ENCODE measurements around the gene OVOL1. TPM values are rescaled to one million over a fixed set of nuclear protein-coding genes. Genes with fewer than 3 reads are reported as not detected.

The OVOL1 gene
- total RNA-seq, 1 experiment from 2014 or later, result not detected

DNA sequence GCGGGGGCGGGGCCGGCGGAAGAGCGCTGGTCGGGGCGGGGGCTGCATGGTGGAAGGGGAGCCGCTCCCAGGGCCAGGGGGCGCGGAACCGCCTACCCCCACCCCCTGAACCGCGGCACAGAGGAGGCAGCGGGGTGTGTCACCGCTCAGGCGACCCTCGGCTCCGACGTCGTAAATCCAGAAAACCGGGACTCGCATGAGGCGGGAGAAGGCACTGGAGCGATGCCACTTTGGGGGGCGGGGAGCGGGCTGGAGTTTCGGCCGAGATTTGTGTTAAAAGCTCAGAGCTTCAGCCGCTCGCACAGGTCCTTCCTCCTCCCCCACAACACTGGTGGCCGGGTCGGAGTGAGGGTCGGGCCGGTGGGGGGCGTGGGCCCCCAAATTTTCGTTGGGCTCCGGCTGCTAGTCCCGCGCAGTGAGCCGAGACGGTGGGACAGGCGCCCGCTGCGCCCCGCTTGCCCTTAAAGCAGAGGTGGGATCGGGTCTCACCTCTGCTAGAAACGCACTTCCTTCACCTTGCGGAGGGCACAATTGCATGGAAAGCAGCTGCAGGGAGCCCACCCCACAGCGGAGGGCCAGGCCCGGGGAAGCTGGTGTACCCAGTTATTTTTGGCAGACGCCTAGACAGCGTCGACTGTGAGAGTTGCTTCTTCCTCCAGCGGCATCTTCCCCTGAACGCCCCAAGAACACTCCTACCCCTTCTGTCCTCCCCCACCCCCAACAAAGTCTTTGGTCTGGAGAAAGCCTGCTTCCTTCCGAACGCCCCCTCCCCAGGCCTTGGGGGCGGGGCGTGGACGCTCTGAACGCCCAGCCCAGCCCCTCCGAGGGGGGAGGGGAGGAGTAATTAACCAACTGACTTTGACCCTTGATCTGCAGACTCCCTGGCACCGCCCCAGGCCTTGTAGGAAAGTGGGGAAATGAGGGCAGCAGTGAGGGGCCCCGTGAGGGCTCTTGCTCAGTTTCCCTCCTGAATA lies 1.1 kb downstream of the OVOL1 start:
- in situ Hi-C loops (cut with HindIII; ENCODE audit: low pct_unique_long_range_greater_than_20kb, low sequenced_read_pairs), result no loop called here
- DNase-seq (ENCODE audit: low read depth, low spot score), result no peak

GRCh38 chr11:65788821-65789220 lies 2.0 kb downstream of the OVOL1 start:
- no peak for DNase-seq (ENCODE audit: low read depth, low spot score)
- in situ Hi-C loops (cut with HindIII; ENCODE audit: low pct_unique_long_range_greater_than_20kb, low sequenced_read_pairs), result no loop called here

DNA sequence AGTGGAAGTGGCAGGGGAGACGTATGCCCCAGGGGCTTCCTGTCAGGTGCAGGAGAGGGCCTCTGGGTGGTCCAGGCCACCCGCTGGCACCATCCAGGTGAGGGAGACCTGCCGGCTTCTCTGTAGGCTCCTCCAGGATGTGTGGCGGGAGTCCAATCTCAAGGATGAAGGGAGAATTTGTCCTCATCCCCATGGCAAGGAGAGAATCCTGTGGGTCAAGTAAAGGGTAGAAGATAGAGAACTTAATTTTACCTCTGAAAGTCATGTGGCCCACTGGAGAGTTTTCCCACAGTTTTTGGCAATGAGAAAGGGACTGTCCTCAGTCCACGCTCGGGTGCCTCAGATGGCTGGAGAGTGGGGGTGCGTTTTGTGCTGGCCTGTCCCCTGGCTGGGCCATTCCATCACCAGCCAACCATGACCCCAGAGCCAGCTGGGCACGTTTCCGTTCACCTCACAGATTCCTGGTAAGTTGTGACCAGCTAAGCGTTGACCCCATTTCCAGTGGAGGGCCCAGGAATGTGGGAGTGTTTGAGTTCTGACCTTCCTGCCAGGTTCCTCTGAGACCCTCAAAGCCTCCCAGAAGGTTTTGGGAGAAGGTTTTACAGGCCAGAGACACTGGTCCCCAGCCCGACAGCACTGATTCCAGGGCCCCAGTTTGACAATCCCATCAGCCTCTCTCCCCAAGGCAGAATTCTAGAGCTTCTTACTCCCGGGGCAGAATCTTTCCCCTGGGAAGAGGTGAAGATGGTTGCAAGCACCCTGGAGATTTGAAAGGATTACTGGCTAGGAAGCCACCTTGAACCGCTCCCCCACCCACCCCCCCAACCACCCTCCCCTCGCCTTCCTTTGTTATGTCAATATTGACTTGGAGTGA lies 2.6 kb downstream of the OVOL1 start:
- in situ Hi-C loops (cut with HindIII; ENCODE audit: low pct_unique_long_range_greater_than_20kb, low sequenced_read_pairs), result no loop called here
- no peak for DNase-seq (ENCODE audit: low read depth, low spot score)

DNA sequence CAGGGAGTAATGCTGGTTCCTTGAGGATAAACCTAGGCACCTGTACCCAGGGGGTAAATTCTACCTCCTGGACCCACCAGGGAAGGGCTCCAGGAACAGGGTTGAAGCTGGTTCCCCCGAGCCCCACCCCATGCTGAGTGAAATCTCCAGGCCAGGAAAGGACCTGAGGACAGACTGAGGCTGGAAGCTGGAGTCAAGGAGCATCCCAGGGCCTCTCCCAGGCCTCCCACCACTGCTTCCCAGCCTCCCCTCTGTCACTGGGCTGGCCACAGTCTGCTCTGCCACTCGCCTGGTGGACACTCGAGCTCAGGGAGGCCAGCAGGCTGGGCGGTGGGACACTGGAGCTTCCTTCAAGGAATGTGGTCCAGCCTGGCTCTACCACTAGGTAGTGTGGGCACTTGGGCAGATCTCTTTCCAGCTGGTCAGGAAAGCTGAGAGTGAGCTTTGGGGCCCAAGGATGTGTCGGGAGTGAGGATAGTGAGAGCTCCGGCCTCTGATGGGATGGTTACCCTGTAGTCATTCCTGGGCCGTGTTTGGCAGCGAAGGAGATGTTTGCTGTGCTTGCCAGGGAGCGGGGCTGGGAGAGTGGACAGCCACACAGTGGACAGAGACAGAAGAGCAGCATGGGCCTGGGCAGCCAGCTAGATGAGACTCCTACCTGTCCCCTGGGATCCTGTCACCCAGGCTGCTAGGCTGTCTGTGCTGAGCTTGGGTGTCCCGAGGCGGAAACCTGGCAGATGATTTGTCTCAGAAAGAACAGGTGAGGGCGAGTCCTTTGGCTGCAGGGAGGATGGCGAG lies 3.4 kb downstream of the OVOL1 start:
- DNase-seq (ENCODE audit: low read depth, low spot score), result no peak
- in situ Hi-C loops (cut with HindIII; ENCODE audit: low pct_unique_long_range_greater_than_20kb, low sequenced_read_pairs), result no loop called here

- no peak for DNase-seq (ENCODE audit: low read depth, low spot score)
- in situ Hi-C loops (cut with HindIII; ENCODE audit: low pct_unique_long_range_greater_than_20kb, low sequenced_read_pairs), result no loop called here
Measured at GRCh38 chr11:65790902-65791650, 4.2 kb downstream of the OVOL1 start.

GRCh38 chr11:65791719-65792213 lies 4.9 kb downstream of the OVOL1 start:
- in situ Hi-C loops (cut with HindIII; ENCODE audit: low pct_unique_long_range_greater_than_20kb, low sequenced_read_pairs), result no loop called here
- no peak for DNase-seq (ENCODE audit: low read depth, low spot score)

- DNase-seq (ENCODE audit: low read depth, low spot score), result no peak
- in situ Hi-C loops (cut with HindIII; ENCODE audit: low pct_unique_long_range_greater_than_20kb, low sequenced_read_pairs), result no loop called here
Measured at GRCh38 chr11:65792456-65792855, 5.6 kb downstream of the OVOL1 start.

DNA sequence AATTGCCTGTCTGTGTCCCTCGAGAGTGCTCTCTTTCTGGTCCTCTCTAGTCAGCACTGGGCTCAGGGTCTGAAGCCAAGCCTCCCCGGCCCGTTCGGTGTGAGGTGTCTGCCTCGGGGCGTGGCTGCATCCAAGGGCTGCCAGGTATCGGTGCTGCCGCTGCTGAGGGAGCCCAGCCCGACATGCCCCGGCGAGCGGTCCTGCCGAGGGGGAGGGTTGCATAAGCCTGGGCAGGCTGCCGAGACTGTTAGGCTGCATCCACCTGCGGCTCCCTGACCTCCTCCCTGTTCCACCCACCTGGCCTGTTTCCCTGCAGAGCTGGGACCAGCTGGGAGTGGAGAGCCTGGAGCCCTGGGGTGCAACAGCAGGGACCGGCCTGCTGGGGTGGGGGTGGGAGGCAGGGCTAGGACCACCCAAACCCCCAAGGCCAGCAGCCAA lies 6.3 kb downstream of the OVOL1 start:
- DNase-seq (ENCODE audit: low read depth, low spot score), result no peak
- in situ Hi-C loops (cut with HindIII; ENCODE audit: low pct_unique_long_range_greater_than_20kb, low sequenced_read_pairs), result no loop called here

DNA sequence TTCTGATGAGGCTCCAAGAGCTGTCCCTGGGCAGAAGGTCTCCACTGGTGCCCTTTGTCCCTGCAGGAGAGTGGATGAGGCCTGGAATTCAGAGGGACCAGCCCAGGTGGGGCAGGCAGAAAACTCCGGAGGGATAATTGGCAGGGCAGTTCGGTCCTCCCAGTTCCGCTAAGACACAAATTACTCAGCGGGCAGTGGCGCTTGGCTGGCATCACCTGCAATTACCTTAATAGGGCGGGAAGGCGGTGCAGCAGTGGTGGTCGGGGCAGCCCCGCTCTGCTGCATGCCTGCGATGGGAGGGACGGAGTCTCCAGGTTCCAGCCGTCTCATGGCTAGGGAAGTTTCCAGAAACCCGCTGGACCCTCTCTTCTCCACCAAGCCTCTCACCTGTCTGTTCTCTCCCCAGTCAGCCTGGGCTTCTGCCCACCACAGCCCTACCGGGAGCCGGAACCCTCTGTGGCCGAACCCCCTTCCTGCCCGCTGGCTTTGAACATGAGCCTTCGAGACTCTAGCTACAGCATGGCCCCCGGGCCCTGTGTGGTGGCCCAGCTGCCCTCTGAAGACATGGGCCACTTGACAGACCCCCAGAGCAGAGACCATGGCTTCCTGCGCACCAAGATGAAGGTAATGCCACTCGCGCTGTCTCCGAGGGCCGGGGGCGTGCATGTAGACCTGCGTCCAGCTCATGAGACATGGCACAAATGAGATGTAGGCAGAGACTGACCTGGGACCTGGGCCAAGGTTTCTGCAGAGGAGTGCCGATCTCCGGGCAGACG lies 7.0 kb downstream of the OVOL1 start:
- DNase-seq (ENCODE audit: low read depth, low spot score), result no peak
- in situ Hi-C loops (cut with HindIII; ENCODE audit: low pct_unique_long_range_greater_than_20kb, low sequenced_read_pairs), result no loop called here

DNA sequence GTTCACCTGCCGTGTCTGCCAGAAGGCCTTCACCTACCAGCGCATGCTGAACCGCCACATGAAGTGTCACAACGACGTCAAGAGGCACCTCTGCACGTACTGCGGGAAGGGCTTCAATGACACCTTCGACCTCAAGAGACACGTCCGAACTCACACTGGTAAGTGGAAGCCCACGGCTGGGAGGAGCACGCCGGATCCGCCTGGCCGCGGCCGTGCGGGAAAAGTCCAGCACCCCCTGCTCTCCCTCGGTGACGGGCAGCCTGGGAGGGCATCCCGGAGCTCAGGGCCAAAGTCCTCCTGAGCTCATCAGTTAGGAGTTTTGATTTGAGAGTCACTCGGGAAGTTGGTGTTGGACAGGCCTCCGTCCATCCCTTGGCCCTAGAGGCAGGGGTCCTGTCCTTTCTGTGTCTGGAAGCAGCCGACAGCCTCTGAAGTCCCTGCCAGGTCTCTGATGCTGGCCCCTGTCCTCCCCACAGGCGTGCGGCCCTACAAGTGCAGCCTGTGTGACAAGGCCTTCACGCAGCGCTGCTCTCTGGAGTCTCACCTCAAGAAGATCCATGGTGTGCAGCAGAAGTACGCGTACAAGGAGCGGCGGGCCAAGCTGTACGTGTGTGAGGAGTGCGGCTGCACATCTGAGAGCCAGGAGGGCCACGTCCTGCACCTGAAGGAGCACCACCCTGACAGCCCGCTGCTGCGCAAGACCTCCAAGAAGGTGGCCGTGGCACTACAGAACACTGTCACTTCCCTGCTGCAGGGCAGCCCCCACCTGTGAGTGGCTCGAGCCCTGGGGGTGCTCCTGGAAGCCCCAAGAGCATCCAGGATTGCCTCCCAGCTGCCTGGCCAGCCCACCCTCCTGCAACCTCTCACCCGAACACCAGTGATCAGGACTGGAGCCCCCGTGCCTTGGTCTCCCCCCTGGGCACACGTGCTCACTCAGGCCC lies 8.0 kb downstream of the OVOL1 start:
- in situ Hi-C loops (cut with HindIII; ENCODE audit: low pct_unique_long_range_greater_than_20kb, low sequenced_read_pairs), result no loop called here
- DNase-seq (ENCODE audit: low read depth, low spot score), result no peak

GRCh38 chr11:65796726-65797601 lies 10.1 kb downstream of the OVOL1 start:
- DNase-seq (ENCODE audit: low read depth, low spot score), result no peak
- in situ Hi-C loops (cut with HindIII; ENCODE audit: low pct_unique_long_range_greater_than_20kb, low sequenced_read_pairs), result no loop called here

- in situ Hi-C loops (cut with HindIII; ENCODE audit: low pct_unique_long_range_greater_than_20kb, low sequenced_read_pairs), result no loop called here
- no peak for DNase-seq (ENCODE audit: low read depth, low spot score)
Measured at GRCh38 chr11:65797711-65798110, 10.8 kb downstream of the OVOL1 start.

DNA sequence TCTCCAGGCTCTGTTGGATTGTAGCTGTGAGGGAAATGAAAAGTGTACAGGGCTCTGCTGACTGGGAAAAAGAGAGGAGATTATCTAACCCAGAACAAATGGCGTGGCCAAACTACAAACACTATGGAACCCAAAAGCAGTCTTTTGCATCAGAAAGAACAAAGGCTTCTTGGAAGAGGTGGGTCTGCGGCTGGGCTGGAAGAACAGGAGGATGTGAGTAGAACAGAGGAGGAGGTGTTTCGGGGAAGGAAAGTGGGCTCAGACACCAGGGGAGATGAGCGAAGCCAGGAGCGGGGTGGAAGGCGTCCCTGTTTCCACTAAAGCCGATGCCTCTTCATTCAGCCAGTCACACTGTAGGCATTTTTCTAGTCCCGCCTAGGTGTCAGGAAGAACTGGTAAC lies 12.0 kb downstream of the OVOL1 start:
- in situ Hi-C loops (cut with HindIII; ENCODE audit: low pct_unique_long_range_greater_than_20kb, low sequenced_read_pairs), result no loop called here
- DNase-seq (ENCODE audit: low read depth, low spot score), result no peak

- in situ Hi-C loops (cut with HindIII; ENCODE audit: low pct_unique_long_range_greater_than_20kb, low sequenced_read_pairs), result no loop called here
- no peak for DNase-seq (ENCODE audit: low read depth, low spot score)
Measured at GRCh38 chr11:65801153-65801987, 14.5 kb downstream of the OVOL1 start.
